CD8-positive, alpha-beta memory T cell (primary cell): ENCODE measurements around the gene ASAP2. TPM values are rescaled to one million over a fixed set of nuclear protein-coding genes. Genes with fewer than 3 reads are reported as not detected.
A peak's percentile ranks its signal among the peaks of the same experiment; 100 is the strongest.

Experiments
- CTCF ChIA-PET: fragments of 350-600 bp; sonication (Branson Sonifier 250); formaldehyde crosslinking; loops from one replicate; lab custom pipeline; 2021; ENCODE audit warnings: antibody characterized with exemption; lab: Charles Lee
- POLR2A ChIA-PET: fragments of 350-600 bp; sonication (Branson Sonifier 250); formaldehyde crosslinking; loops from one replicate; lab custom pipeline; 2021; ENCODE audit warnings: antibody characterized with exemption; lab: Charles Lee
- DNase-seq, 5 donors: peaks; one replicate each; pipeline versions ENCODE4 v3.0.0 to v3.0.0-alpha.2; 2020 to 2022; ENCODE audit warnings: mixed read lengths in 1 of 5
- H3K27ac ChIP-seq: one replicate; pipeline ENCODE4 v1.7.0; 2013; ENCODE audit warnings: low read depth, mild to moderate bottlenecking, low read length, moderate library complexity
- H3K27me3 ChIP-seq: 2 replicates; pipeline ENCODE4 v1.7.0; 2013; ENCODE audit warnings: low read length, mild to moderate bottlenecking; ENCODE audit not compliant: insufficient read depth, poor library complexity, severe bottlenecking
- H3K36me3 ChIP-seq: 2 replicates; pipeline ENCODE4 v1.7.0; 2013; ENCODE audit warnings: mild to moderate bottlenecking, low read length, moderate library complexity; ENCODE audit not compliant: insufficient read depth
- H3K4me1 ChIP-seq: 2 replicates; pipeline ENCODE4 v1.7.0; 2013; ENCODE audit warnings: mild to moderate bottlenecking, low read length, moderate library complexity; ENCODE audit not compliant: insufficient read depth
- H3K4me3 ChIP-seq: 2 replicates; pipeline ENCODE4 v1.7.0; 2013; ENCODE audit warnings: mild to moderate bottlenecking, low read length
- H3K9me3 ChIP-seq: 2 replicates; pipeline ENCODE4 v1.7.0; 2013; ENCODE audit warnings: mild to moderate bottlenecking, low read length
- H3K27ac Mint-ChIP-seq, 8 donors: one replicate each; pipeline ENCODE4 v1.8.0; 2020 to 2021; ENCODE audit warnings: mixed read lengths in 8 of 8, mild to moderate bottlenecking in 6 of 8, inconsistent platforms in 3 of 8, moderate library complexity in 3 of 8
- H3K27me3 Mint-ChIP-seq, 2 donors: one replicate each; pipeline ENCODE4 v1.8.0; 2020 to 2021; ENCODE audit warnings: mixed read lengths in 2 of 2, mild to moderate bottlenecking in 1 of 2, moderate library complexity in 1 of 2
- H3K36me3 Mint-ChIP-seq, 3 donors: one replicate each; pipeline ENCODE4 v1.8.0; 2020 to 2021; ENCODE audit warnings: mixed read lengths in 3 of 3, inconsistent platforms in 1 of 3, mild to moderate bottlenecking in 1 of 3
- H3K4me1 Mint-ChIP-seq, 3 donors: one replicate each; pipeline ENCODE4 v1.8.0; 2020 to 2021; ENCODE audit warnings: mixed read lengths in 3 of 3, inconsistent platforms in 1 of 3, mild to moderate bottlenecking in 1 of 3
- H3K4me3 Mint-ChIP-seq, 7 donors: one replicate each; pipeline ENCODE4 v1.8.0; 2020 to 2021; ENCODE audit warnings: mixed read lengths in 7 of 7, mild to moderate bottlenecking in 6 of 7, moderate library complexity in 4 of 7, inconsistent platforms in 2 of 7
- H3K9me3 Mint-ChIP-seq, 5 donors: one replicate each; pipeline ENCODE4 v1.8.0; 2020 to 2022; ENCODE audit warnings: mixed read lengths in 5 of 5, mild to moderate bottlenecking in 3 of 5, moderate library complexity in 2 of 5, inconsistent platforms in 1 of 5
- polyA plus RNA-seq: library from polyadenylated mRNA; unstranded; fragments of 300-500 nt; fragmentation: Illumina TruSeq; gene quantifications from one replicate; pipeline ENCODE4 v1.2.3, GENCODE V29; 2021
- total RNA-seq, 2 experiments: library from RNA; stranded (reverse); gene quantifications; one replicate each; pipeline ENCODE4 v1.2.3, GENCODE V29; 2021

The ASAP2 gene
- total and polyA plus RNA-seq, 3 experiments from 2014 or later, result 0.15 to 0.38 TPM; not detected in 1

GRCh38 chr2:9345997-9346396 is 139.4 kb downstream of the ASAP2 start:
- H3K9me3 ChIP-seq, result no peaks in the 10 kb centered on the region
- H3K27ac Mint-ChIP-seq, result no peak overlapping the region
- no peak for DNase-seq
- peaks cover 4% of the 10 kb centered on the region for H3K27me3 ChIP-seq
- CTCF ChIA-PET, result no interaction called here
- POLR2A ChIA-PET, result no interaction called here
- no peaks in the 10 kb centered on the region for H3K36me3 ChIP-seq
- no peak overlapping the region for H3K4me3 ChIP-seq
- no peak overlapping the region for H3K27ac ChIP-seq
- no peaks in the 10 kb centered on the region for H3K36me3 Mint-ChIP-seq
- peaks cover 10 to 29% of the 10 kb centered on the region in 2 donors for H3K27me3 Mint-ChIP-seq
- no peaks in the 10 kb centered on the region for H3K9me3 Mint-ChIP-seq
- H3K4me1 ChIP-seq, result no peaks in the 10 kb centered on the region
- no peaks in the 10 kb centered on the region for H3K4me1 Mint-ChIP-seq
- no peak overlapping the region for H3K4me3 Mint-ChIP-seq

GRCh38 chr2:9346885-9347284 is 140.3 kb downstream of the ASAP2 start:
- Histone ChIP-seq H3K27ac (no peak overlapping the region), H3K9me3 (no peaks in the 10 kb centered on the region), H3K4me1 (no peaks in the 10 kb centered on the region), H3K27me3 (peaks cover 4% of the 10 kb centered on the region), H3K36me3 (no peaks in the 10 kb centered on the region), H3K4me3 (no peak overlapping the region)
- ChIA-PET POLR2A (no interaction called here), CTCF (no interaction called here)
- peaks cover 11 to 31% of the 10 kb centered on the region in 2 donors for H3K27me3 Mint-ChIP-seq
- H3K4me3 Mint-ChIP-seq, result no peak overlapping the region
- no peaks in the 10 kb centered on the region for H3K9me3 Mint-ChIP-seq
- H3K36me3 Mint-ChIP-seq, result no peaks in the 10 kb centered on the region
- DNase-seq, result no peak
- no peaks in the 10 kb centered on the region for H3K4me1 Mint-ChIP-seq
- H3K27ac Mint-ChIP-seq, result no peak overlapping the region

GRCh38 chr2:9347411-9347881 is 140.8 kb downstream of the ASAP2 start:
- no peaks in the 10 kb centered on the region for H3K4me1 ChIP-seq
- H3K4me3 Mint-ChIP-seq, result no peak overlapping the region
- no peaks in the 10 kb centered on the region for H3K36me3 ChIP-seq
- no peaks in the 10 kb centered on the region for H3K9me3 Mint-ChIP-seq
- peaks cover 4% of the 10 kb centered on the region for H3K27me3 ChIP-seq
- ChIA-PET POLR2A (no interaction called here), CTCF (no interaction called here)
- no peak overlapping the region for H3K27ac ChIP-seq
- H3K36me3 Mint-ChIP-seq, result no peaks in the 10 kb centered on the region
- H3K27me3 Mint-ChIP-seq, result peaks cover 9 to 31% of the 10 kb centered on the region in 2 donors
- DNase-seq, result no peak
- no peak overlapping the region for H3K4me3 ChIP-seq
- H3K27ac Mint-ChIP-seq, result no peak overlapping the region
- no peaks in the 10 kb centered on the region for H3K4me1 Mint-ChIP-seq
- no peaks in the 10 kb centered on the region for H3K9me3 ChIP-seq

- no peak overlapping the region for H3K27ac Mint-ChIP-seq
- ChIA-PET POLR2A (no interaction called here), CTCF (no interaction called here)
- Histone ChIP-seq H3K36me3 (no peaks in the 10 kb centered on the region), H3K4me1 (no peaks in the 10 kb centered on the region), H3K9me3 (no peaks in the 10 kb centered on the region), H3K27ac (no peak overlapping the region), H3K4me3 (no peak overlapping the region), H3K27me3 (no peaks in the 10 kb centered on the region)
- H3K9me3 Mint-ChIP-seq, result no peaks in the 10 kb centered on the region
- H3K36me3 Mint-ChIP-seq, result no peaks in the 10 kb centered on the region
- no peak overlapping the region for H3K4me3 Mint-ChIP-seq
- no peak for DNase-seq
- H3K4me1 Mint-ChIP-seq, result peaks cover 0 to 5% (median 5%) of the 10 kb centered on the region in 3 donors
- peaks cover 19 to 68% of the 10 kb centered on the region in 2 donors for H3K27me3 Mint-ChIP-seq
These were observed 147.7 kb downstream of the ASAP2 start for GRCh38 chr2:9354318-9354717.

GRCh38 chr2:9355270-9355669 is 148.7 kb downstream of the ASAP2 start:
- Histone ChIP-seq H3K27me3 (no peaks in the 10 kb centered on the region), H3K27ac (no peak overlapping the region), H3K4me1 (no peaks in the 10 kb centered on the region), H3K36me3 (no peaks in the 10 kb centered on the region), H3K4me3 (no peak overlapping the region), H3K9me3 (no peaks in the 10 kb centered on the region)
- Mint-ChIP-seq H3K27ac (no peak overlapping the region), H3K4me3 (no peak overlapping the region), H3K36me3 (no peaks in the 10 kb centered on the region), H3K27me3 (peaks cover 19 to 72% of the 10 kb centered on the region in 2 donors), H3K9me3 (no peaks in the 10 kb centered on the region), H3K4me1 (peaks cover 0 to 5% (median 5%) of the 10 kb centered on the region in 3 donors)
- POLR2A ChIA-PET, result no interaction called here
- no peak for DNase-seq
- CTCF ChIA-PET, result no interaction called here

GRCh38 chr2:9355716-9356115 is 149.1 kb downstream of the ASAP2 start:
- no peaks in the 10 kb centered on the region for H3K27me3 ChIP-seq
- POLR2A ChIA-PET, result no interaction called here
- H3K27ac Mint-ChIP-seq, result no peak overlapping the region
- H3K27ac ChIP-seq, result no peak overlapping the region
- DNase-seq, result no peak
- no peaks in the 10 kb centered on the region for H3K36me3 ChIP-seq
- peaks cover 19 to 72% of the 10 kb centered on the region in 2 donors for H3K27me3 Mint-ChIP-seq
- H3K9me3 ChIP-seq, result no peaks in the 10 kb centered on the region
- CTCF ChIA-PET, result no interaction called here
- H3K36me3 Mint-ChIP-seq, result no peaks in the 10 kb centered on the region
- no peak overlapping the region for H3K4me3 ChIP-seq
- H3K4me3 Mint-ChIP-seq, result no peak overlapping the region
- peaks cover 0 to 5% (median 5%) of the 10 kb centered on the region in 3 donors for H3K4me1 Mint-ChIP-seq
- H3K4me1 ChIP-seq, result no peaks in the 10 kb centered on the region
- no peaks in the 10 kb centered on the region for H3K9me3 Mint-ChIP-seq

- H3K4me3 Mint-ChIP-seq, result no peak overlapping the region
- H3K36me3 Mint-ChIP-seq, result no peaks in the 10 kb centered on the region
- Histone ChIP-seq H3K27ac (no peak overlapping the region), H3K4me3 (no peak overlapping the region), H3K4me1 (no peaks in the 10 kb centered on the region), H3K9me3 (no peaks in the 10 kb centered on the region), H3K36me3 (no peaks in the 10 kb centered on the region), H3K27me3 (no peaks in the 10 kb centered on the region)
- peaks cover 0 to 5% (median 5%) of the 10 kb centered on the region in 3 donors for H3K4me1 Mint-ChIP-seq
- H3K9me3 Mint-ChIP-seq, result no peaks in the 10 kb centered on the region
- ChIA-PET POLR2A (no interaction called here), CTCF (no interaction called here)
- peaks cover 20 to 72% of the 10 kb centered on the region in 2 donors for H3K27me3 Mint-ChIP-seq
- no peak for DNase-seq
- H3K27ac Mint-ChIP-seq, result peak overlapping the region in 1 of 8 donors; percentile 91
These were observed 149.6 kb downstream of the ASAP2 start for GRCh38 chr2:9356261-9356660.

GRCh38 chr2:9358846-9359245 is 152.2 kb downstream of the ASAP2 start:
- no peak overlapping the region for H3K27ac ChIP-seq
- no peaks in the 10 kb centered on the region for H3K4me1 ChIP-seq
- CTCF ChIA-PET, result no interaction called here
- no peaks in the 10 kb centered on the region for H3K9me3 Mint-ChIP-seq
- peaks cover 0 to 5% (median 5%) of the 10 kb centered on the region in 3 donors for H3K4me1 Mint-ChIP-seq
- no peaks in the 10 kb centered on the region for H3K36me3 ChIP-seq
- POLR2A ChIA-PET, result no interaction called here
- H3K9me3 ChIP-seq, result no peaks in the 10 kb centered on the region
- H3K4me3 ChIP-seq, result no peak overlapping the region
- H3K36me3 Mint-ChIP-seq, result no peaks in the 10 kb centered on the region
- no peak for DNase-seq
- no peak overlapping the region for H3K27ac Mint-ChIP-seq
- H3K27me3 ChIP-seq, result no peaks in the 10 kb centered on the region
- H3K4me3 Mint-ChIP-seq, result no peak overlapping the region
- H3K27me3 Mint-ChIP-seq, result peaks cover 18 to 53% of the 10 kb centered on the region in 2 donors
